A549 (cell line): ENCODE data around the gene TOB2.

Experiments
- NPAS2 ChIP-seq: fragments of 250-450 bp; sonication (Bioruptor Pico); IDR thresholded peaks from 2 replicates; pipeline ENCODE4 v1.8.0; 2022; ENCODE audit warnings: mild to moderate bottlenecking, moderate library complexity, borderline replicate concordance
- POLR2AphosphoS2 ChIP-seq: conservative IDR thresholded peaks from 2 replicates; pipeline ENCODE4 v1.6.1; 2012; ENCODE audit warnings: low read length, improper control_type of control experiment, inconsistent platforms
- REST ChIP-seq: fragments of 200-600 bp; sonication (generic); IDR thresholded peaks from 2 replicates; pipeline ENCODE4 v1.6.1; 2016; ENCODE audit warnings: antibody characterized with exemption, mild to moderate bottlenecking, moderate library complexity
- TF ChIP-seq, protein P1 (sequence below): fragments of >200 bp; sonication (Bioruptor Twin); formaldehyde crosslinking; IDR thresholded peaks from 3 replicates; pipeline ENCODE4 v1.5.1; 2016

GRCh38 chr22:41444360-41445128 lies 2.1 kb downstream of the TOB2 start:
- TF ChIP-seq, protein P1, sequence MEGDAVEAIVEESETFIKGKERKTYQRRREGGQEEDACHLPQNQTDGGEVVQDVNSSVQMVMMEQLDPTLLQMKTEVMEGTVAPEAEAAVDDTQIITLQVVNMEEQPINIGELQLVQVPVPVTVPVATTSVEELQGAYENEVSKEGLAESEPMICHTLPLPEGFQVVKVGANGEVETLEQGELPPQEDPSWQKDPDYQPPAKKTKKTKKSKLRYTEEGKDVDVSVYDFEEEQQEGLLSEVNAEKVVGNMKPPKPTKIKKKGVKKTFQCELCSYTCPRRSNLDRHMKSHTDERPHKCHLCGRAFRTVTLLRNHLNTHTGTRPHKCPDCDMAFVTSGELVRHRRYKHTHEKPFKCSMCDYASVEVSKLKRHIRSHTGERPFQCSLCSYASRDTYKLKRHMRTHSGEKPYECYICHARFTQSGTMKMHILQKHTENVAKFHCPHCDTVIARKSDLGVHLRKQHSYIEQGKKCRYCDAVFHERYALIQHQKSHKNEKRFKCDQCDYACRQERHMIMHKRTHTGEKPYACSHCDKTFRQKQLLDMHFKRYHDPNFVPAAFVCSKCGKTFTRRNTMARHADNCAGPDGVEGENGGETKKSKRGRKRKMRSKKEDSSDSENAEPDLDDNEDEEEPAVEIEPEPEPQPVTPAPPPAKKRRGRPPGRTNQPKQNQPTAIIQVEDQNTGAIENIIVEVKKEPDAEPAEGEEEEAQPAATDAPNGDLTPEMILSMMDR: no peak
- TF ChIP-seq REST: no peak
- TF ChIP-seq NPAS2: no peak
- no peak for TF ChIP-seq POLR2AphosphoS2
